H1 (cell line): ENCODE data around the gene DOK1. TPM values are rescaled to one million over a fixed set of nuclear protein-coding genes. Genes with fewer than 3 reads are reported as not detected.

Experiments used
- CTCF ChIA-PET: fragments of 300-600 bp; sonication (Branson Sonifier 250); formaldehyde crosslinking; loops from one replicate; lab custom pipeline; 2021; ENCODE audit not compliant: partially characterized antibody; lab: Charles Lee
- POLR2A ChIA-PET: fragments of 300-600 bp; sonication (Branson Sonifier 250); formaldehyde crosslinking; loops from one replicate; lab custom pipeline; 2021; ENCODE audit warnings: inconsistent platforms; ENCODE audit not compliant: partially characterized antibody; lab: Charles Lee
- DNase-seq, 2 experiments: peaks; one replicate each; pipeline versions ENCODE4 v3.0.0 to v3.0.0-alpha.2; 2010 to 2022; ENCODE audit warnings: low spot score in 2 of 2, low read depth in 1 of 2, mixed read lengths in 1 of 2
- FAIRE-seq: peaks from 2 replicates; lab custom pipeline; 2011; peaks lifted over from hg19 to GRCh38; lab: Jason Lieb, UNC
- H2AFZ ChIP-seq: 2 replicates; pipeline ENCODE4 v1.8.1; 2012; ENCODE audit warnings: low read length, inconsistent platforms
- H2AK5ac ChIP-seq: 2 replicates; pipeline ENCODE4 v1.6.1; 2013; ENCODE audit warnings: low read depth, low read length
- H2BK120ac ChIP-seq: replicated peaks from 2 replicates; pipeline ENCODE3; 2013; ENCODE audit warnings: low read depth, low read length, inconsistent platforms
- H2BK12ac ChIP-seq: 2 replicates; pipeline ENCODE4 v1.6.1; 2013; ENCODE audit warnings: low read depth, low read length
- H2BK15ac ChIP-seq: 2 replicates; pipeline ENCODE4 v1.6.1; 2013; ENCODE audit warnings: low read length
- H2BK20ac ChIP-seq: 2 replicates; pipeline ENCODE4 v1.6.1; 2013; ENCODE audit warnings: low read length
- H2BK5ac ChIP-seq: 2 replicates; pipeline ENCODE4 v1.6.1; 2013; ENCODE audit warnings: low read depth, low read length
- H3K14ac ChIP-seq: 2 replicates; pipeline ENCODE4 v1.6.1; 2013; ENCODE audit warnings: inconsistent platforms; ENCODE audit not compliant: insufficient read length
- H3K18ac ChIP-seq: 2 replicates; pipeline ENCODE4 v1.6.1; 2013; ENCODE audit warnings: low read length; ENCODE audit errors: extremely low read depth
- H3K23ac ChIP-seq: 2 replicates; pipeline ENCODE4 v1.6.1; 2013; ENCODE audit warnings: inconsistent platforms; ENCODE audit not compliant: insufficient read length
- H3K23me2 ChIP-seq: 2 replicates; pipeline ENCODE4 v1.6.1; 2013; ENCODE audit warnings: low read depth, low read length
- H3K27ac ChIP-seq: 2 replicates; pipeline ENCODE4 v1.6.1; 2011; ENCODE audit warnings: low read depth, low read length, inconsistent platforms
- H3K27me3 ChIP-seq, 4 experiments: replicated peaks in 1 of 4; 1 replicate in 1 of 4; 2 replicates in 3 of 4; pipeline versions ENCODE4 v1.6.1 to v1.8.1; 2011 to 2013; ENCODE audit warnings: low read length in 3 of 4, mild to moderate bottlenecking in 3 of 4, inconsistent platforms in 2 of 4, mixed read lengths in 2 of 4, moderate library complexity in 1 of 4; ENCODE audit not compliant: control insufficient read depth in 3 of 4, insufficient read depth in 3 of 4; ENCODE audit errors: extremely low read depth in 1 of 4
- H3K36me3 ChIP-seq, 4 experiments: 2 replicates each; pipeline versions ENCODE4 v1.6.1 to v1.8.1; 2011 to 2013; ENCODE audit warnings: mild to moderate bottlenecking in 4 of 4, low read length in 3 of 4, moderate library complexity in 2 of 4, control low read depth in 1 of 4, inconsistent platforms in 1 of 4; ENCODE audit not compliant: insufficient read depth in 4 of 4, control insufficient read depth in 2 of 4
- H3K4ac ChIP-seq: replicated peaks from 2 replicates; pipeline ENCODE3; 2013; ENCODE audit warnings: low read length, low read depth, mixed read lengths, inconsistent platforms; ENCODE audit not compliant: insufficient read length
- H3K4me1 ChIP-seq, 4 experiments: replicated peaks in 1 of 4; 1 replicate in 1 of 4; 2 replicates in 3 of 4; pipeline versions ENCODE4 v1.6.1 to v1.8.1; 2011 to 2013; ENCODE audit warnings: low read length in 3 of 4, inconsistent platforms in 2 of 4, mixed read lengths in 1 of 4; ENCODE audit not compliant: insufficient read depth in 4 of 4, control insufficient read depth in 3 of 4
- H3K4me2 ChIP-seq, 2 experiments: 2 replicates each; pipeline versions ENCODE4 v1.6.1 to v1.8.1; 2011 to 2013; ENCODE audit warnings: low read depth in 2 of 2, low read length in 2 of 2, control low read depth in 1 of 2, inconsistent platforms in 1 of 2, mild to moderate bottlenecking in 1 of 2; ENCODE audit not compliant: insufficient read depth in 1 of 2
- H3K4me3 ChIP-seq, 4 experiments: fragments of 200-600, 300-600 bp in 1 of 4; sonication (generic), shearing (Covaris generic), sonication (Bioruptor Twin) in 1 of 4; 2 replicates each; pipeline versions ENCODE4 v1.5.1 to v1.8.1; 2011 to 2016; ENCODE audit warnings: low read length in 4 of 4, low read depth in 3 of 4, control low read depth in 2 of 4, inconsistent platforms in 2 of 4, mild to moderate bottlenecking in 2 of 4, mixed read lengths in 1 of 4, moderate library complexity in 1 of 4; ENCODE audit not compliant: insufficient read depth in 2 of 4; ENCODE audit errors: extremely low read depth in 1 of 4
- H3K56ac ChIP-seq: replicated peaks from 2 replicates; pipeline ENCODE3; 2013; ENCODE audit warnings: low read depth, mild to moderate bottlenecking, mixed read lengths, low read length, inconsistent platforms; ENCODE audit not compliant: insufficient read length
- H3K79me1 ChIP-seq: 2 replicates; pipeline ENCODE4 v1.6.1; 2013; ENCODE audit warnings: low read depth, low read length, control low read depth
- H3K79me2 ChIP-seq, 2 experiments: 2 replicates each; pipeline versions ENCODE4 v1.6.1 to v1.8.1; 2012 to 2013; ENCODE audit warnings: low read length in 2 of 2, mild to moderate bottlenecking in 2 of 2, inconsistent platforms in 1 of 2; ENCODE audit not compliant: insufficient read depth in 2 of 2, control insufficient read depth in 1 of 2
- H3K9ac ChIP-seq, 4 experiments: replicated peaks in 1 of 4; 1 replicate in 1 of 4; 2 replicates in 3 of 4; pipeline versions ENCODE4 v1.6.1 to v1.8.1; 2011 to 2013; ENCODE audit warnings: low read depth in 3 of 4, low read length in 3 of 4, control low read depth in 2 of 4, mild to moderate bottlenecking in 2 of 4, moderate library complexity in 2 of 4, inconsistent platforms in 1 of 4; ENCODE audit errors: extremely low read depth in 1 of 4
- H3K9me3 ChIP-seq, 2 experiments: 2 replicates each; pipeline versions ENCODE4 v1.6.1 to v1.8.1; 2012 to 2013; ENCODE audit warnings: mild to moderate bottlenecking in 2 of 2, moderate library complexity in 2 of 2, control low read depth in 1 of 2, inconsistent platforms in 1 of 2, low read depth in 1 of 2, low read length in 1 of 2, mixed read lengths in 1 of 2; ENCODE audit not compliant: insufficient read depth in 2 of 2
- H4K20me1 ChIP-seq, 2 experiments: replicated peaks in 1 of 2; 2 replicates each; pipeline versions ENCODE3 to v1.8.1; 2011 to 2013; ENCODE audit warnings: inconsistent platforms in 2 of 2, low read length in 2 of 2, mild to moderate bottlenecking in 1 of 2; ENCODE audit not compliant: insufficient read depth in 2 of 2, control insufficient read depth in 1 of 2
- H4K5ac ChIP-seq: 2 replicates; pipeline ENCODE4 v1.6.1; 2013; ENCODE audit warnings: low read length, low read depth, mixed read lengths, inconsistent platforms; ENCODE audit not compliant: insufficient read length
- H4K8ac ChIP-seq: 2 replicates; pipeline ENCODE4 v1.8.0; 2013; ENCODE audit warnings: mild to moderate bottlenecking, moderate library complexity, low read length, inconsistent platforms; ENCODE audit not compliant: insufficient read depth; ENCODE audit errors: extremely low read depth
- H4K91ac ChIP-seq: replicated peaks from 2 replicates; pipeline ENCODE3; 2013; ENCODE audit warnings: low read length, mixed read lengths, inconsistent platforms; ENCODE audit not compliant: insufficient read length
- EZH2 ChIP-seq: fragments of 200-600 bp; sonication (generic); IDR thresholded peaks from 2 replicates; pipeline ENCODE4 v1.7.1; 2012; ENCODE audit warnings: low read depth, mild to moderate bottlenecking, moderate library complexity, low read length, inconsistent platforms; ENCODE audit not compliant: severe bottlenecking
- TCF12 ChIP-seq: IDR thresholded peaks from 2 replicates; pipeline ENCODE4 v1.6.1; 2011; ENCODE audit warnings: low read depth, mild to moderate bottlenecking, low read length
- WGBS, 2 experiments: shearing (Covaris generic) in 1 of 2; methylation state at CpG; one replicate each; pipeline versions ENCODE4 v1.1.6 to v1.1.7; 2013 to 2015; ENCODE audit warnings: low lambda C conversion rate in 2 of 2, mixed read lengths in 2 of 2, inconsistent platforms in 1 of 2, low coverage in 1 of 2, missing lambda C conversion rate in 1 of 2; ENCODE audit not compliant: insufficient replicate concordance in 2 of 2, insufficient coverage in 1 of 2, insufficient read length in 1 of 2; ENCODE audit errors: extremely low coverage in 1 of 2, missing lambda C conversion rate in 1 of 2; 5-methylcytosine and 5-hydroxymethylcytosine counted together
- polyA plus RNA-seq, 7 experiments: library from polyadenylated mRNA; depleted of rRNA in 3 of 7; stranded (reverse) in 5 of 7; unstranded in 2 of 7; fragments of >200 nt in 5 of 7; fragments of 200-250 nt in 2 of 7; gene quantifications; 1 replicate in 5 of 7; 2 replicates in 1 of 7; 4 replicates in 1 of 7; pipeline versions ENCODE4 v1.2.1 to v1.2.3, GENCODE V29; 2011 to 2013; ENCODE audit warnings: missing spikeins in 2 of 7, mixed read lengths in 2 of 7
- total RNA-seq: library from RNA; stranded (reverse); fragmentation: NEBNext Ultra II Directional; extraction: Animal tissue kit (Norgen Biotek cat#: 25700); gene quantifications from 2 replicates; pipeline ENCODE4 v1.2.1, GENCODE V29; 2021

The DOK1 gene
- total and polyA plus RNA-seq, 2 of the 8 experiments (the other 6 are each of a cell fraction or from before 2014, with no cell fraction given): 11.0 to 14.3 TPM

DNA sequence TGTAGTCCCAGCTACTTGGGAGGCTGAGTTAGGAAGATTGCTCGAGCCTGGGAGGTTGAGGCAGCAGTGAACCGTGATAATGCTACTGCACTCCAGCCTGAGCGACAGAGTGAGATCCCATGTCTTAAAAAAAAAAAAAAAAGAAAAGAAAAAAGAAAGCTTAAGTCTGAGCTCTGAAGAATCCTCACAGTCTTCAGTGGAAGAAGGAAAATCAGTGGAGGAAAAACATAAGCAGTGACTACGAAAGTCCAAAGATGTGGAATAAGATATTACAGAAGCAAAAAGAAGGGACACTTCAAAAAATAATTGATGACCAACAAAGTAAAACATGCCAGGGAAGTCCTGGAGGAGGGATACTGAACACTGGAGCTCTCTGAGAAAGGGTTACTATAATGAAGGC is 44.2 kb upstream of the DOK1 start:
- no peak overlapping the region for H2AK5ac ChIP-seq
- no peak overlapping the region for H2BK20ac ChIP-seq
- peaks cover 54 to 80% (median 75%) of the 10 kb centered on the region in 4 experiments for H3K27me3 ChIP-seq
- FAIRE-seq (no peak), DNase-seq (no peak)
- no peak overlapping the region for H4K8ac ChIP-seq
- H3K27ac ChIP-seq: no peak overlapping the region
- H3K36me3 ChIP-seq: peaks cover 0 to 15% (median 3%) of the 10 kb centered on the region in 4 experiments; a peak in 6 of 8 replicates
- CTCF ChIA-PET: interaction anchor here (0.7 to 2.6 kb wide), 8 partner anchors 8 to 582 kb away, joined by 3 to 16 read pairs (median 6); partner anchors contain the start of genes CCDC142, LBX2 and TTC31
- H3K4me2 ChIP-seq: no peak overlapping the region
- POLR2A ChIA-PET: interaction anchor here (0.8 to 3.5 kb wide), 5 partner anchors 10 to 69 kb away, joined by 3 to 26 read pairs (median 9); partner anchors contain the start of gene LBX2
- H3K4me1 ChIP-seq: peaks cover 2 to 24% (median 14%) of the 10 kb centered on the region in 4 experiments
- H4K5ac ChIP-seq: no peak overlapping the region
- WGBS, 2 experiments: 80% methylated on average over 4 of the region's 4 CpGs; no CpG with 5 or more reads in 1 of the 2 experiments
- no peak overlapping the region for H3K56ac ChIP-seq
- H4K20me1 ChIP-seq: peaks cover 2 to 6% of the 10 kb centered on the region in 2 experiments
- H3K79me2 ChIP-seq: peaks cover 0 to 3% of the 10 kb centered on the region in 2 experiments; a peak in 1 of 4 replicates
- no peak overlapping the region for H4K91ac ChIP-seq
- H2BK120ac ChIP-seq: no peak overlapping the region
- H3K18ac ChIP-seq: no peak overlapping the region
- no peak overlapping the region for H3K14ac ChIP-seq
- H2AFZ ChIP-seq: no peak overlapping the region
- H2BK5ac ChIP-seq: no peak overlapping the region
- no peak overlapping the region for H3K23ac ChIP-seq
- H3K4me3 ChIP-seq: no peak overlapping the region
- no peak overlapping the region for H2BK15ac ChIP-seq
- H3K9me3 ChIP-seq: no peaks in the 10 kb centered on the region; a peak in 1 of 4 replicates
- H3K23me2 ChIP-seq: peaks cover 14% of the 10 kb centered on the region
- no peak overlapping the region for H2BK12ac ChIP-seq
- no peak overlapping the region for H3K9ac ChIP-seq
- TF ChIP-seq EZH2: no peak
- TF ChIP-seq TCF12: no peak
- H3K4ac ChIP-seq: no peak overlapping the region
- no peaks in the 10 kb centered on the region for H3K79me1 ChIP-seq
